SK-N-SH (cell line): ENCODE measurements around the gene TULP1. TPM values are rescaled to one million over a fixed set of nuclear protein-coding genes. Genes with fewer than 3 reads are reported as not detected.
A peak's percentile ranks its signal among the peaks of the same experiment; 100 is the strongest.

Source experiments
- CTCF ChIA-PET: fragments of 300-600, 350-600 bp; formaldehyde crosslinking; extraction: SDS; loops from one replicate; lab custom pipeline; 2021; lab: Yijun Ruan, JAX
- POLR2A ChIA-PET: fragments of 350-600 bp; sonication (Branson Sonifier 250); formaldehyde crosslinking; extraction: SDS; loops from one replicate; lab custom pipeline; 2020; ENCODE audit warnings: antibody characterized with exemption, inconsistent platforms; lab: Yijun Ruan, JAX
- DNase-seq: peaks from one replicate; pipeline ENCODE4 v3.0.0; 2012
- H2AFZ ChIP-seq: fragments of 200-600 bp; sonication (generic); 2 replicates; pipeline ENCODE4 v1.8.1; 2016; ENCODE audit warnings: antibody characterized with exemption, mild to moderate bottlenecking, low read depth
- H3F3A ChIP-seq: fragments of 200-600 bp; sonication (generic); replicated peaks from 2 replicates; pipeline ENCODE3; 2016; ENCODE audit warnings: antibody characterized with exemption, mild to moderate bottlenecking; ENCODE audit not compliant: insufficient read depth
- H3K27ac ChIP-seq, 2 experiments: fragments of 200-500 bp in 1 of 2; fragments of 200-600 bp in 1 of 2; sonication (Bioruptor generic) in 1 of 2; sonication (generic), shearing (Covaris generic) in 1 of 2; 2 replicates each; pipeline versions ENCODE4 v1.5.1 to v1.6.1; 2014 to 2016; ENCODE audit warnings: low read depth in 2 of 2, inconsistent platforms in 1 of 2, low read length in 1 of 2, mild to moderate bottlenecking in 1 of 2, mixed read lengths in 1 of 2
- H3K27me3 ChIP-seq: fragments of 200-600 bp; sonication (generic), shearing (Covaris generic); 2 replicates; pipeline ENCODE4 v1.6.1; 2016; ENCODE audit warnings: mixed run types; ENCODE audit not compliant: insufficient read depth
- H3K36me3 ChIP-seq, 2 experiments: fragments of 200-500 bp in 1 of 2; fragments of 200-600 bp in 1 of 2; sonication (Bioruptor generic) in 1 of 2; sonication (generic) in 1 of 2; replicated peaks in 1 of 2; 2 replicates each; pipeline versions ENCODE3 to v1.5.1; 2014 to 2016; ENCODE audit warnings: low read length in 1 of 2, mild to moderate bottlenecking in 1 of 2; ENCODE audit not compliant: insufficient read depth in 2 of 2, control insufficient read depth in 1 of 2
- H3K4me1 ChIP-seq, 2 experiments: fragments of 200-500 bp in 1 of 2; fragments of 200-600 bp in 1 of 2; sonication (Bioruptor generic) in 1 of 2; sonication (generic), shearing (Covaris generic) in 1 of 2; 2 replicates each; pipeline versions ENCODE4 v1.5.1 to v1.6.1; 2014 to 2016; ENCODE audit warnings: low read depth in 1 of 2, low read length in 1 of 2, mixed run types in 1 of 2; ENCODE audit not compliant: insufficient read depth in 2 of 2, control insufficient read depth in 1 of 2
- H3K4me2 ChIP-seq: fragments of 200-600 bp; sonication (generic), shearing (Covaris generic); 2 replicates; pipeline ENCODE4 v1.6.1; 2017; ENCODE audit warnings: mixed run types
- H3K4me3 ChIP-seq, 2 experiments: fragments of 200-500 bp in 1 of 2; fragments of 200-600 bp in 1 of 2; sonication (Bioruptor generic) in 1 of 2; sonication (generic), shearing (Covaris generic) in 1 of 2; 2 replicates each; pipeline versions ENCODE4 v1.5.1 to v1.8.1; 2014 to 2016; ENCODE audit warnings: low read depth in 2 of 2, inconsistent platforms in 1 of 2, low read length in 1 of 2, mild to moderate bottlenecking in 1 of 2, mixed read lengths in 1 of 2, moderate library complexity in 1 of 2
- H3K79me2 ChIP-seq: fragments of 200-600 bp; sonication (generic); 2 replicates; pipeline ENCODE4 v1.8.1; 2017; ENCODE audit warnings: mild to moderate bottlenecking; ENCODE audit not compliant: insufficient read depth
- H3K9ac ChIP-seq: fragments of 200-600 bp; sonication (generic); 2 replicates; pipeline ENCODE4 v1.6.1; 2017; ENCODE audit warnings: mixed run types
- H3K9me2 ChIP-seq: fragments of 200-600 bp; sonication (generic); 2 replicates; pipeline ENCODE4 v1.6.1; 2017; ENCODE audit warnings: mixed run types
- H3K9me3 ChIP-seq: fragments of 200-600 bp; sonication (generic); 2 replicates; pipeline ENCODE4 v1.6.1; 2017; ENCODE audit warnings: mixed run types, mild to moderate bottlenecking, moderate library complexity
- H4K20me1 ChIP-seq: fragments of 200-600 bp; sonication (generic); 2 replicates; pipeline ENCODE4 v1.6.1; 2017; ENCODE audit warnings: mild to moderate bottlenecking, mixed run types; ENCODE audit not compliant: insufficient read depth
- CHD2 ChIP-seq: fragments of 150-350 bp; IDR thresholded peaks from 2 replicates; pipeline ENCODE4 v1.6.1; 2018; ENCODE audit warnings: low read length; ENCODE audit not compliant: partially characterized antibody
- CTCF ChIP-seq: fragments of 200-600 bp; sonication (generic); IDR thresholded peaks from 2 replicates; pipeline ENCODE4 v1.6.1; 2017; ENCODE audit warnings: antibody characterized with exemption, mild to moderate bottlenecking, moderate library complexity
- EP300 ChIP-seq, 2 experiments: IDR thresholded peaks; 2 replicates each; pipeline versions ENCODE4 v1.4.0 to v1.6.1; 2012; ENCODE audit warnings: borderline replicate concordance in 1 of 2, low read depth in 1 of 2, low read length in 1 of 2
- FOSL2 ChIP-seq: IDR thresholded peaks from 2 replicates; pipeline ENCODE4 v1.4.0; 2012; ENCODE audit warnings: low read depth, mild to moderate bottlenecking, moderate library complexity, borderline replicate concordance
- FOXM1 ChIP-seq: IDR thresholded peaks from 2 replicates; pipeline ENCODE4 v1.4.0; 2012; ENCODE audit warnings: low read depth, mild to moderate bottlenecking
- GABPA ChIP-seq: IDR thresholded peaks from 2 replicates; pipeline ENCODE4 v1.4.0; 2012; ENCODE audit warnings: low read depth, mild to moderate bottlenecking
- GATA2 ChIP-seq: sonication (generic); formaldehyde crosslinking; IDR thresholded peaks from 2 replicates; pipeline ENCODE4 v1.5.0; 2020; ENCODE audit warnings: mild to moderate bottlenecking, missing genetic modification reagents
- JUND ChIP-seq: IDR thresholded peaks from 2 replicates; pipeline ENCODE4 v1.4.0; 2012
- MXI1 ChIP-seq: IDR thresholded peaks from 2 replicates; pipeline ENCODE4 v1.6.1; 2012; ENCODE audit warnings: mild to moderate bottlenecking, low read depth, low read length, improper control_type of control experiment
- NFIC ChIP-seq: IDR thresholded peaks from 2 replicates; pipeline ENCODE4 v1.4.0; 2012; ENCODE audit warnings: borderline replicate concordance
- NRF1 ChIP-seq: IDR thresholded peaks from 2 replicates; pipeline ENCODE4 v1.6.1; 2012; ENCODE audit warnings: low read depth, mild to moderate bottlenecking, low read length
- POLR2AphosphoS5 ChIP-seq: IDR thresholded peaks from 2 replicates; pipeline ENCODE4 v1.6.1; 2012; ENCODE audit warnings: low read depth, low read length
- RAD21 ChIP-seq: IDR thresholded peaks from 2 replicates; pipeline ENCODE4 v1.6.1; 2012; ENCODE audit warnings: mild to moderate bottlenecking, low read length
- RCOR1 ChIP-seq: fragments of 150-350 bp; IDR thresholded peaks from 2 replicates; pipeline ENCODE4 v1.6.1; 2017; ENCODE audit warnings: antibody characterized with exemption, low read length
- RFX5 ChIP-seq: IDR thresholded peaks from 2 replicates; pipeline ENCODE4 v1.6.1; 2012; ENCODE audit warnings: mild to moderate bottlenecking, improper control_type of control experiment, low read length
- RXRA ChIP-seq: IDR thresholded peaks from 2 replicates; pipeline ENCODE4 v1.4.0; 2012; ENCODE audit warnings: low read depth, mild to moderate bottlenecking, borderline replicate concordance
- SIN3A ChIP-seq: IDR thresholded peaks from 2 replicates; pipeline ENCODE4 v1.6.1; 2012; ENCODE audit warnings: low read depth, mild to moderate bottlenecking, low read length, moderate library complexity, borderline replicate concordance
- SMC3 ChIP-seq: IDR thresholded peaks from 2 replicates; pipeline ENCODE4 v1.6.1; 2012; ENCODE audit warnings: low read depth, low read length, improper control_type of control experiment
- TAF1 ChIP-seq: IDR thresholded peaks from 2 replicates; pipeline ENCODE4 v1.6.1; 2012; ENCODE audit warnings: low read depth, mild to moderate bottlenecking, low read length, moderate library complexity, borderline replicate concordance
- TCF12 ChIP-seq: IDR thresholded peaks from 2 replicates; pipeline ENCODE4 v1.4.0; 2012
- TEAD4 ChIP-seq: IDR thresholded peaks from 2 replicates; pipeline ENCODE4 v1.4.0; 2012; ENCODE audit warnings: mild to moderate bottlenecking, borderline replicate concordance; ENCODE audit not compliant: insufficient read depth
- USF1 ChIP-seq: IDR thresholded peaks from 2 replicates; pipeline ENCODE4 v1.4.0; 2012; ENCODE audit warnings: low read depth, borderline replicate concordance
- YY1 ChIP-seq: IDR thresholded peaks from 2 replicates; pipeline ENCODE4 v1.4.0; 2012; ENCODE audit warnings: low read depth, mild to moderate bottlenecking
- ZBTB33 ChIP-seq: IDR thresholded peaks from 2 replicates; pipeline ENCODE4 v1.4.0; 2012; ENCODE audit warnings: low read depth, borderline replicate concordance
- WGBS: methylation state at CpG from one replicate; pipeline ENCODE4 v1.1.6; 2017; ENCODE audit warnings: low lambda C conversion rate; 5-methylcytosine and 5-hydroxymethylcytosine counted together
- polyA plus RNA-seq, 3 experiments: library from polyadenylated mRNA; depleted of rRNA; stranded (reverse); fragments of >200 nt; gene quantifications; 2 replicates each; pipeline ENCODE4 v1.2.3, GENCODE V29; 2012
- TF ChIP-seq, protein P1 (sequence below): IDR thresholded peaks from 2 replicates; pipeline ENCODE4 v1.4.0; 2012; ENCODE audit warnings: low read depth
- TF ChIP-seq, protein P2 (sequence below): fragments of 150-350 bp; IDR thresholded peaks from 2 replicates; pipeline ENCODE4 v1.6.1; 2017; ENCODE audit warnings: antibody characterized with exemption, low read length, low read depth, borderline replicate concordance
- TF ChIP-seq, protein P3 (sequence below): fragments of 150-350 bp; IDR thresholded peaks from 2 replicates; pipeline ENCODE4 v1.6.1; 2016; ENCODE audit warnings: mild to moderate bottlenecking, low read depth, low read length

Gene TULP1
- polyA plus RNA-seq, 1 of the 3 experiments (the other 2 are of a cell fraction) = not detected

DNA sequence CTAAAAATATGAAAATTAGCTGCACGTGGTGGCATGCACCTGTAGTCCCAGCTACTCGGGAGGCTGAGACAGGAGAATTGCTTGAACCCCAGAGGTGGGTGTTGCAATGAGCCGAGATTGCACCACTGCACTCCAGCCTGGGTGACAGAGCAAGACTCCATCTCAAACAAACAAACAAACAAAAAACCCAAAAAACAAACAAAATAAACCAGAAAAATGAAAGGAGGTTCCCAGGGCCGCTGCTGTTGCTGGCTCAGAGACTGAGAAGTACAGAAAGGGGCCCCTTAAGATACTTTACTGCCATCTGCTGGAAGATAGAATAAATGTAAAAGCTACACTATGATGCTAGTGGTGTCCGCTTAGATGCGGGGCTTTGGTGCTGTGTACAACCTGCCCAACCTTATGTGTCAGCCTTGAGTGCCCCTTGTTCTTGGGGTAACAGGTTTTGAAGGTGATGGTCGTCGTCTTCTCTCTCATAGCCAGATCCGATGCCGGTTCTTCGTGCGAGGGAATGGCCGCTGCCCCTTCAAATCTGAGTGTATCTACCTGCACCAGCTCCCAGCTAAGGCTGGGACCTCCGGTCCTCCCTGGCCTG lies 63.3 kb downstream of the TULP1 start:
- H4K20me1 ChIP-seq = no peaks in the 10 kb centered on the region
- no peaks in the 10 kb centered on the region for H3K36me3 ChIP-seq
- no peaks in the 10 kb centered on the region for H3K9me3 ChIP-seq
- H3K4me3 ChIP-seq = no peak overlapping the region
- no peak overlapping the region for H3K9ac ChIP-seq
- WGBS = 29% methylated on average over 12 of the region's 14 CpGs
- no peak overlapping the region for H3K27ac ChIP-seq
- CTCF ChIA-PET = interaction anchor here (0.6 to 9.0 kb wide), 42 partner anchors 12 to 303 kb away, joined by 3 to 186 read pairs (median 6); partner anchors contain the start of genes ARMC12, DEF6, PPARD and RPL10A
- POLR2A ChIA-PET = interaction anchor here (1.0 to 1.8 kb wide), 2 partner anchors 105 to 107 kb away, joined by 4 to 14 read pairs; partner anchors contain the start of gene PPARD
- no peaks in the 10 kb centered on the region for H3K27me3 ChIP-seq
- H2AFZ ChIP-seq = no peak overlapping the region
- no peaks in the 10 kb centered on the region for H3K79me2 ChIP-seq
- peaks cover 0 to 17% of the 10 kb centered on the region in 2 experiments; a peak in 2 of 4 replicates for H3K4me1 ChIP-seq
- peak; percentile 85 for DNase-seq
- H3K4me2 ChIP-seq = no peak overlapping the region
- H3F3A ChIP-seq = no peaks in the 10 kb centered on the region
- H3K9me2 ChIP-seq = no peaks in the 10 kb centered on the region
- TF ChIP-seq SMC3 (peak; percentile 93), ZBTB33 (no peak), SIN3A (no peak), RCOR1 (0 out of 2 replicates have a peak, but pooled peaks have one; percentile 14), CHD2 (peak; percentile 36), FOXM1 (no peak), YY1 (no peak), MXI1 (no peak), NRF1 (no peak), TAF1 (no peak), RXRA (no peak), TEAD4 (no peak), NFIC (no peak), CTCF (peak; percentile 75), JUND (no peak), EP300 (IDR thresholded peaks at IDR 0.05; ENCODE audit: borderline replicate concordance in 1 of 2, low read depth in 1 of 2, low read length in 1 of 2) (no peak), RFX5 (no peak), TCF12 (no peak), POLR2AphosphoS5 (no peak), GATA2 (CRISPR knock-in tag) (no peak), FOSL2 (no peak), USF1 (no peak), RAD21 (peak; percentile 95), GABPA (no peak)
- TF ChIP-seq, protein P1, sequence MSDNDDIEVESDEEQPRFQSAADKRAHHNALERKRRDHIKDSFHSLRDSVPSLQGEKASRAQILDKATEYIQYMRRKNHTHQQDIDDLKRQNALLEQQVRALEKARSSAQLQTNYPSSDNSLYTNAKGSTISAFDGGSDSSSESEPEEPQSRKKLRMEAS = no peak
- TF ChIP-seq, protein P2, sequence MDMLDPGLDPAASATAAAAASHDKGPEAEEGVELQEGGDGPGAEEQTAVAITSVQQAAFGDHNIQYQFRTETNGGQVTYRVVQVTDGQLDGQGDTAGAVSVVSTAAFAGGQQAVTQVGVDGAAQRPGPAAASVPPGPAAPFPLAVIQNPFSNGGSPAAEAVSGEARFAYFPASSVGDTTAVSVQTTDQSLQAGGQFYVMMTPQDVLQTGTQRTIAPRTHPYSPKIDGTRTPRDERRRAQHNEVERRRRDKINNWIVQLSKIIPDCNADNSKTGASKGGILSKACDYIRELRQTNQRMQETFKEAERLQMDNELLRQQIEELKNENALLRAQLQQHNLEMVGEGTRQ = no peak
- TF ChIP-seq, protein P3, sequence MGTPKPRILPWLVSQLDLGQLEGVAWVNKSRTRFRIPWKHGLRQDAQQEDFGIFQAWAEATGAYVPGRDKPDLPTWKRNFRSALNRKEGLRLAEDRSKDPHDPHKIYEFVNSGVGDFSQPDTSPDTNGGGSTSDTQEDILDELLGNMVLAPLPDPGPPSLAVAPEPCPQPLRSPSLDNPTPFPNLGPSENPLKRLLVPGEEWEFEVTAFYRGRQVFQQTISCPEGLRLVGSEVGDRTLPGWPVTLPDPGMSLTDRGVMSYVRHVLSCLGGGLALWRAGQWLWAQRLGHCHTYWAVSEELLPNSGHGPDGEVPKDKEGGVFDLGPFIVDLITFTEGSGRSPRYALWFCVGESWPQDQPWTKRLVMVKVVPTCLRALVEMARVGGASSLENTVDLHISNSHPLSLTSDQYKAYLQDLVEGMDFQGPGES = no peak
